Stimulated activated naive B cell treated with anti-CD40 and anti-IgM and Interleukin-4, amounts not matched to agents 10 μg/mL and 1 μg/mL and 100 μg/mL, for 72 hours (primary cell): ENCODE results near the gene RHOU.
A peak's percentile ranks its signal among the peaks of the same experiment; 100 is the strongest.

ENCODE experiments used
- ATAC-seq, 2 donors: fragments of 150-1000 bp; cut with Tn5 transposase; replicated peaks; 2 replicates each; pipeline ENCODE4 v1.10.0; 2021; ENCODE audit warnings: moderate library complexity in 1 of 2
- DNase-seq: peaks from one replicate; pipeline ENCODE4 v3.0.0; 2021
- H3K27ac Mint-ChIP-seq: one replicate; pipeline ENCODE4 v1.8.0; 2022; ENCODE audit warnings: mild to moderate bottlenecking, mixed read lengths
- H3K27me3 Mint-ChIP-seq, 2 donors: one replicate each; pipeline ENCODE4 v1.8.0; 2022; ENCODE audit warnings: mixed read lengths in 2 of 2
- H3K36me3 Mint-ChIP-seq, 2 donors: one replicate each; pipeline ENCODE4 v1.8.0; 2022; ENCODE audit warnings: mixed read lengths in 2 of 2, mild to moderate bottlenecking in 1 of 2
- H3K4me1 Mint-ChIP-seq, 2 donors: one replicate each; pipeline ENCODE4 v1.8.0; 2022; ENCODE audit warnings: mixed read lengths in 2 of 2, mild to moderate bottlenecking in 1 of 2
- H3K4me3 Mint-ChIP-seq, 2 donors: one replicate each; pipeline ENCODE4 v1.8.0; 2022; ENCODE audit warnings: mild to moderate bottlenecking in 2 of 2, mixed read lengths in 2 of 2, moderate library complexity in 1 of 2
- H3K9me3 Mint-ChIP-seq, 2 donors: one replicate each; pipeline ENCODE4 v1.8.0; 2022; ENCODE audit warnings: mixed read lengths in 2 of 2, mild to moderate bottlenecking in 1 of 2

RHOU gene

DNA sequence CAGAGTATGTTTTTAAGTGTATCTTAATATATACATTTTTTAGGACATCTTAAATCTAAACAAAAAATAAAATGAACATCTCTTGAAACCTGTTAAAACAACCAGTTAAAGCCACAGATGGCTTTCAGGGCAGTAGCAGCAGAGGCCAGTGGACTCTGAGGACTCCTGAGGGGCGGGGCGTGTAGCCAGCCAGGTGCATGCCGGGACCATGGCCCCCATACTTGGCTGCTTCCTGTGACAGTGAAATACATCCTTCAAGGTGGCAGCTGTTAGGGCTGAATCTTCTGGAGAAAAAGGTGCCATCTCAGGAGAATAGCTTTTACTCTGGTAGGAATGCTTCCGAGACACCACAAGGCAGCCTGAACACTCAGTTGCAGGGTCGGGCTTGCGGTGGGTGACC, 9.6 kb downstream of the RHOU start:
- Mint-ChIP-seq H3K4me1 (no peaks in the 10 kb centered on the region), H3K9me3 (no peaks in the 10 kb centered on the region), H3K27ac (no peak overlapping the region), H3K36me3 (no peaks in the 10 kb centered on the region), H3K27me3 (peaks cover 14 to 33% of the 10 kb centered on the region in 2 donors), H3K4me3 (no peak overlapping the region)
- DNase-seq (no peak), ATAC-seq (no peak)

- ATAC-seq (no peak), DNase-seq (no peak)
- no peaks in the 10 kb centered on the region for H3K36me3 Mint-ChIP-seq
- H3K27ac Mint-ChIP-seq = no peak overlapping the region
- no peaks in the 10 kb centered on the region for H3K9me3 Mint-ChIP-seq
- H3K4me1 Mint-ChIP-seq = no peaks in the 10 kb centered on the region
- no peak overlapping the region for H3K4me3 Mint-ChIP-seq
- H3K27me3 Mint-ChIP-seq = peaks cover 13 to 33% of the 10 kb centered on the region in 2 donors
Measured at GRCh38 chr1:228745497-228745896, 10.2 kb downstream of the RHOU start.

DNA sequence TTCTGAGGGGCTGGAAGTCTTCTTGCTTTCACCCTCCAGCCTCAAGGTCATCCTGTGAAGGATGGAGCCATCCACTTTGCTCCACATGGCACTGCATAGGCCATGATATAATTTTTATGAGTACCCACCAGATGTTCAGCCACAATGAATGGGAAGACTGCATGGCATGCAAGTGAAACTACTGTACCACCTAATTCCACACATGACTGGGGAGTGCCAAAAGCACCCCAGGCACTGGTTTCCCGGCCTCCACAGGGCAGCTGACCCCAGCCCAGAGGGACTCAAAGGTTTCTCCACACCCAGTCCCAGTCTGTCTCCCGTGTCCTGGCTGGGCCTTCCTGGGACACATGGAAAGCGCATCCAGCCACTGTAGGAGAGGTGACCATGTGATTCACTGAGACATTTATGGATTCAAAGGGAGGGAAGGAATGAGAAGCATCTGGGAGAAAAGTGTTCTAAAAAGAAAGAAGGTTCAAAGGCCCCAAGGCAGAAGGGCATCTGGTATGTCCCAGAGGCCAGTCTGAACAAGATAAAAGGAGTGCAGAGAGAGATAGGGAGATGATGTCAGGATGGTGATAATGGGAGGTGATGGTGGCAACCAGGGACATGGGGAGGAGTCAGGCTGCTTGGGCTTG, 12.1 kb downstream of the RHOU start:
- ATAC-seq (no peak), DNase-seq (no peak)
- H3K36me3 Mint-ChIP-seq = no peaks in the 10 kb centered on the region
- no peaks in the 10 kb centered on the region for H3K9me3 Mint-ChIP-seq
- H3K27ac Mint-ChIP-seq = no peak overlapping the region
- peaks cover 8 to 16% of the 10 kb centered on the region in 2 donors for H3K4me1 Mint-ChIP-seq
- H3K4me3 Mint-ChIP-seq = no peak overlapping the region
- H3K27me3 Mint-ChIP-seq = peaks cover 18 to 34% of the 10 kb centered on the region in 2 donors

DNA sequence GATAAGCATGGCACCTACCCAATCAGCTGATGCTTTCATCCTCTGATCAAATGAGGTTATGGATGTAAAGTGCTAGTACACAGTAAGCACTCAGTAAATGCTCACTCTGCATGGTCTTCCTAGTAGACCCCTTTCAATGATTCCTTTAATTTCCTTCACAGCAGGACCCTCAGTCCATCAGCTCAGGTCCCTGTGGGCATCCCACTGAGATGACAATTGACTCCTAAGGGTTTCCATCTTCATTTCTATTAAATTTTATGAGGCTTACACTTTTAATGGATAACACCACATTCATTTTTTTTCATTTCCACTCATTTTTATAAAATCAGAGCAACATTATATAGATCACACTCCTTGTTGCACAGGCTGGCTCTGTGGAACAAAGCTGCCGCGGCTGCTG, 12.8 kb downstream of the RHOU start:
- no peak overlapping the region for H3K4me3 Mint-ChIP-seq
- no peaks in the 10 kb centered on the region for H3K36me3 Mint-ChIP-seq
- DNase-seq = no peak
- ATAC-seq = no peak
- H3K9me3 Mint-ChIP-seq = no peaks in the 10 kb centered on the region
- H3K27me3 Mint-ChIP-seq = peaks cover 19 to 33% of the 10 kb centered on the region in 2 donors
- H3K4me1 Mint-ChIP-seq = peaks cover 8 to 17% of the 10 kb centered on the region in 2 donors
- no peak overlapping the region for H3K27ac Mint-ChIP-seq

GRCh38 chr1:228748431-228748830, 13.2 kb downstream of the RHOU start:
- peaks cover 8 to 17% of the 10 kb centered on the region in 2 donors for H3K4me1 Mint-ChIP-seq
- no peak overlapping the region for H3K27ac Mint-ChIP-seq
- H3K27me3 Mint-ChIP-seq = peaks cover 22 to 31% of the 10 kb centered on the region in 2 donors
- H3K9me3 Mint-ChIP-seq = no peaks in the 10 kb centered on the region
- ATAC-seq (no peak), DNase-seq (no peak)
- H3K4me3 Mint-ChIP-seq = no peak overlapping the region
- H3K36me3 Mint-ChIP-seq = no peaks in the 10 kb centered on the region

GRCh38 chr1:228749765-228750164, 14.5 kb downstream of the RHOU start:
- no peak for DNase-seq
- Mint-ChIP-seq H3K36me3 (no peaks in the 10 kb centered on the region), H3K4me3 (no peak overlapping the region), H3K9me3 (no peaks in the 10 kb centered on the region), H3K27ac (no peak overlapping the region), H3K27me3 (peaks cover 28 to 35% of the 10 kb centered on the region in 2 donors), H3K4me1 (peaks cover 11 to 17% of the 10 kb centered on the region in 2 donors)
- ATAC-seq = no peak

- Mint-ChIP-seq H3K4me1 (peaks cover 15 to 26% of the 10 kb centered on the region in 2 donors), H3K27ac (peak overlapping the region; percentile 42), H3K4me3 (no peak overlapping the region), H3K9me3 (no peaks in the 10 kb centered on the region), H3K27me3 (peaks cover 38 to 44% of the 10 kb centered on the region in 2 donors), H3K36me3 (no peaks in the 10 kb centered on the region)
- no peak for DNase-seq
- no peak for ATAC-seq
Measured at GRCh38 chr1:228750915-228751314, 15.6 kb downstream of the RHOU start.

- H3K4me3 Mint-ChIP-seq = no peak overlapping the region
- peaks cover 44 to 50% of the 10 kb centered on the region in 2 donors for H3K27me3 Mint-ChIP-seq
- no peaks in the 10 kb centered on the region for H3K36me3 Mint-ChIP-seq
- DNase-seq (peak; percentile 32), ATAC-seq (peak; percentile 93 to 94)
- H3K27ac Mint-ChIP-seq = no peak overlapping the region
- H3K4me1 Mint-ChIP-seq = peaks cover 17 to 27% of the 10 kb centered on the region in 2 donors
- no peaks in the 10 kb centered on the region for H3K9me3 Mint-ChIP-seq
Measured at GRCh38 chr1:228751360-228752098, 16.2 kb downstream of the RHOU start.

DNA sequence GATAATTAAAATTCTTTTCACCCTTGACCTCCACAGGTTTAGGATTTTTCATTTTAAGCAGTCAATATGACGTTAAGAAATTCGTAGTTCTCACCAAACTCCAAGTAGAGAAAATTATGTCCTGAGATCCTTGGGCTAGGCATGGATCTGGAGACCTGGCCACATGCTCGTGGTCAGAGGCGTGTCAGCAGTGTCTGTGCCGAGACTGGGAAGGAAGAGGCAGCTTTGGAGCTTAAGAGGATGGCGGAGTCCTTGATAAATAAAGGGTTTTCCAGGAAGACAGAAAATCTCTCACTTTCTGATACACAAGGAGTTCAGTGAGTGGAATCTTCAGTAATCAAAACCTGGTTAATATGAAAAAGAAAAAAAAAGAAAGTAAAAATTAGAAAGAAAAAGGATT, 17.0 kb downstream of the RHOU start:
- Mint-ChIP-seq H3K27ac (no peak overlapping the region), H3K4me3 (no peak overlapping the region), H3K36me3 (no peaks in the 10 kb centered on the region), H3K4me1 (peaks cover 17 to 27% of the 10 kb centered on the region in 2 donors), H3K27me3 (peaks cover 52 to 58% of the 10 kb centered on the region in 2 donors), H3K9me3 (peaks cover 0 to 1% of the 10 kb centered on the region in 2 donors)
- no peak for ATAC-seq
- no peak for DNase-seq

DNA sequence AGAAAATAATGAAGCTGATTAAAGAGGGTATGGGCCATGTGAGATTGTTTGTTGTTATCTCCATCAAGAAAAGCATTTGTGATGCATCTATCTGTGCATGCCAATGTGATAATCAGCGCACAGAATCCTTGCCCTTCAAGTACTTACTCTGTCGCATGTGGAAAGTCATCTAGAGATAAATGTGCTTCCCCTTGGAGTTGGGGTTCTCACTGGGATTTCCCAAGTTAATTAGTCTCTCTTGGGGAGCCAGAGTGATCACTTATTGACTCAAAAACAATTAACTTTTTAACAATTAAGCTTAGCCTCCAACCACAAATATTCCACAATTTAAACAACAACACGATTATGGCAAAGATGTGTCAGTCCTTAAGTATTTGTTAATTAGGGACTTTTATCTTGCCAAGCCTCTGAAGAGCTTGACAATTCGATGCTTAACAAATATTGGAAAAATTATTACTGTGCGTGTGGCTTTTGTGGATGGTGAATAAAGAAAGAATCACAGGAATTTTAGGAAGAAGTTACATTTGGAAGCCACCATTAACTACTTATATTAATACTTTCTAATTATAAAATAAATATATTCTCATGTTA, 17.5 kb downstream of the RHOU start:
- H3K27me3 Mint-ChIP-seq = peaks cover 53 to 56% of the 10 kb centered on the region in 2 donors
- H3K36me3 Mint-ChIP-seq = no peaks in the 10 kb centered on the region
- DNase-seq = no peak
- peak; percentile 35 to 46 for ATAC-seq
- H3K4me1 Mint-ChIP-seq = peaks cover 17 to 27% of the 10 kb centered on the region in 2 donors
- H3K27ac Mint-ChIP-seq = no peak overlapping the region
- no peak overlapping the region for H3K4me3 Mint-ChIP-seq
- H3K9me3 Mint-ChIP-seq = peaks cover 0 to 1% of the 10 kb centered on the region in 2 donors

- DNase-seq (no peak), ATAC-seq (no peak)
- peaks cover 50 to 53% of the 10 kb centered on the region in 2 donors for H3K27me3 Mint-ChIP-seq
- H3K4me1 Mint-ChIP-seq = peaks cover 17 to 27% of the 10 kb centered on the region in 2 donors
- no peak overlapping the region for H3K27ac Mint-ChIP-seq
- H3K9me3 Mint-ChIP-seq = peaks cover 0 to 1% of the 10 kb centered on the region in 2 donors
- no peak overlapping the region for H3K4me3 Mint-ChIP-seq
- H3K36me3 Mint-ChIP-seq = no peaks in the 10 kb centered on the region
Measured at GRCh38 chr1:228753287-228753686, 18.0 kb downstream of the RHOU start.

GRCh38 chr1:228753786-228754360, 18.6 kb downstream of the RHOU start:
- peaks cover 46 to 48% of the 10 kb centered on the region in 2 donors for H3K27me3 Mint-ChIP-seq
- peaks cover 17 to 27% of the 10 kb centered on the region in 2 donors for H3K4me1 Mint-ChIP-seq
- DNase-seq (no peak), ATAC-seq (no peak)
- H3K9me3 Mint-ChIP-seq = peaks cover 0 to 1% of the 10 kb centered on the region in 2 donors
- no peak overlapping the region for H3K4me3 Mint-ChIP-seq
- H3K36me3 Mint-ChIP-seq = no peaks in the 10 kb centered on the region
- H3K27ac Mint-ChIP-seq = no peak overlapping the region

- no peaks in the 10 kb centered on the region for H3K36me3 Mint-ChIP-seq
- peaks cover 0 to 1% of the 10 kb centered on the region in 2 donors for H3K9me3 Mint-ChIP-seq
- peaks cover 47% of the 10 kb centered on the region in 2 donors for H3K27me3 Mint-ChIP-seq
- H3K27ac Mint-ChIP-seq = no peak overlapping the region
- peaks cover 17 to 27% of the 10 kb centered on the region in 2 donors for H3K4me1 Mint-ChIP-seq
- DNase-seq (no peak), ATAC-seq (no peak)
- H3K4me3 Mint-ChIP-seq = no peak overlapping the region
Measured at GRCh38 chr1:228754646-228755268, 19.5 kb downstream of the RHOU start.

GRCh38 chr1:228755800-228756199, 20.5 kb downstream of the RHOU start:
- no peaks in the 10 kb centered on the region for H3K36me3 Mint-ChIP-seq
- H3K27ac Mint-ChIP-seq = no peak overlapping the region
- peaks cover 0 to 3% of the 10 kb centered on the region in 2 donors for H3K9me3 Mint-ChIP-seq
- H3K4me3 Mint-ChIP-seq = no peak overlapping the region
- ATAC-seq (no peak), DNase-seq (no peak)
- H3K4me1 Mint-ChIP-seq = peaks cover 17 to 27% of the 10 kb centered on the region in 2 donors
- peaks cover 46 to 51% of the 10 kb centered on the region in 2 donors for H3K27me3 Mint-ChIP-seq
